Hematopoietic multipotent progenitor cell treated with erythropoietin and hydrocortisone succinate and interleukin-3 and kit ligand, for 4 days (in vitro differentiated cells): ENCODE results near the gene CNIH4.
"Not testable (repeated sequence)": the region's sequence is repeated elsewhere in the genome, so short reads cannot be mapped to it uniquely, and the experiment has no call there.

Experiments
- DNase-seq: peaks from one replicate; pipeline ENCODE4 v3.0.0-alpha.2; 2015

Gene CNIH4

GRCh38 chr1:224349716-224350115 is 7.0 kb upstream of the CNIH4 start:
- DNase-seq = not testable (repeated sequence)

- DNase-seq = not testable (repeated sequence)
Observed at GRCh38 chr1:224352436-224353085, 4.1 kb upstream of the CNIH4 start.

GRCh38 chr1:224353975-224354925 is 2.4 kb upstream of the CNIH4 start:
- no peak for DNase-seq

- DNase-seq = peak; percentile 82
Observed at GRCh38 chr1:224357626-224358124, 996 bp downstream of the CNIH4 start.

GRCh38 chr1:224358237-224358636 is 1.6 kb downstream of the CNIH4 start:
- DNase-seq = peak; percentile 33

- no peak for DNase-seq
Observed at GRCh38 chr1:224359207-224359606, 2.5 kb downstream of the CNIH4 start.

- DNase-seq = no peak
Observed at GRCh38 chr1:224368409-224368808, 11.7 kb downstream of the CNIH4 start.

GRCh38 chr1:224373008-224373590 is 16.4 kb downstream of the CNIH4 start:
- DNase-seq = no peak

- no peak for DNase-seq
Observed at GRCh38 chr1:224375059-224375458, 18.4 kb downstream of the CNIH4 start.

- DNase-seq = no peak
Observed at GRCh38 chr1:224377676-224378006, 21.0 kb downstream of the CNIH4 start.

GRCh38 chr1:224378855-224379631 is 22.4 kb downstream of the CNIH4 start:
- peak; percentile 31 for DNase-seq

- DNase-seq = peak; percentile 86
Observed at GRCh38 chr1:224380003-224380402, 23.3 kb downstream of the CNIH4 start.

GRCh38 chr1:224381880-224382548 is 25.3 kb downstream of the CNIH4 start:
- DNase-seq = no peak

GRCh38 chr1:224383218-224383617 is 26.5 kb downstream of the CNIH4 start:
- DNase-seq = no peak

- no peak for DNase-seq
Observed at GRCh38 chr1:224387302-224387912, 30.7 kb downstream of the CNIH4 start.

GRCh38 chr1:224387943-224388342 is 31.3 kb downstream of the CNIH4 start:
- no peak for DNase-seq

- no peak for DNase-seq
Observed at GRCh38 chr1:224390517-224390916, 33.8 kb downstream of the CNIH4 start.

GRCh38 chr1:224392411-224393249 is 36.0 kb downstream of the CNIH4 start:
- DNase-seq = peak; percentile 88

- DNase-seq = no peak
Observed at GRCh38 chr1:224393294-224393693, 36.6 kb downstream of the CNIH4 start.

GRCh38 chr1:224399887-224400286 is 43.2 kb downstream of the CNIH4 start:
- DNase-seq = no peak
